Mammary epithelial cell (primary cell): ENCODE data around the gene VIPR2.

Experiments used
- EZH2 ChIP-seq: IDR thresholded peaks from 2 replicates; pipeline ENCODE4 v1.6.1; 2012; ENCODE audit warnings: low read length, inconsistent platforms, borderline replicate concordance
- TF ChIP-seq, protein P1 (sequence below), 2 donors: IDR thresholded peaks in 1 of 2; conservative IDR thresholded peaks in 1 of 2; 2 replicates each; pipeline ENCODE4 v1.5.1; 2011 to 2012; ENCODE audit warnings: inconsistent platforms in 2 of 2, low read length in 2 of 2, mild to moderate bottlenecking in 2 of 2, control low read depth in 1 of 2, low read depth in 1 of 2; ENCODE audit not compliant: insufficient read depth in 1 of 2; ENCODE audit errors: extremely low read depth in 1 of 2

DNA sequence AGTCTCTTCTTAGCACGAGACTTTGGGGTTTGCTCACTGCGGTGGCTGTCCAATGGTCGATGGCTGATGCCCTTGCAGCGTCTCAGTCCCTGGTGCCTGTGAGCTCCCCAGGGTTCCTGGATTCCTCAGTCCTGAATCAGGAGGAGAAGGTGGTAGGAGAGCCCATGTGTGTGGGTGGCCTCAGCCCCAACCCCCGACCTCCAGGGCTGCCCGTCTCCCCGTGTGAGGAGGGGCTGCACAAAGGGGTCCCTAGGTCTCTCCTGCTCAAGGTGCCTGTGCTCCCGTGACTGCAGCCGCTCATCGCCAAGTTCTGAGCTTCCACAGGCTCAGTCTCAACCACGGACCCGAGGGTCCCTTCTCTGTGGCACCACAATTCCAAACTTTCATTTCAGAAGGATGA lies 142.9 kb downstream of the VIPR2 start:
- TF ChIP-seq, protein P1, sequence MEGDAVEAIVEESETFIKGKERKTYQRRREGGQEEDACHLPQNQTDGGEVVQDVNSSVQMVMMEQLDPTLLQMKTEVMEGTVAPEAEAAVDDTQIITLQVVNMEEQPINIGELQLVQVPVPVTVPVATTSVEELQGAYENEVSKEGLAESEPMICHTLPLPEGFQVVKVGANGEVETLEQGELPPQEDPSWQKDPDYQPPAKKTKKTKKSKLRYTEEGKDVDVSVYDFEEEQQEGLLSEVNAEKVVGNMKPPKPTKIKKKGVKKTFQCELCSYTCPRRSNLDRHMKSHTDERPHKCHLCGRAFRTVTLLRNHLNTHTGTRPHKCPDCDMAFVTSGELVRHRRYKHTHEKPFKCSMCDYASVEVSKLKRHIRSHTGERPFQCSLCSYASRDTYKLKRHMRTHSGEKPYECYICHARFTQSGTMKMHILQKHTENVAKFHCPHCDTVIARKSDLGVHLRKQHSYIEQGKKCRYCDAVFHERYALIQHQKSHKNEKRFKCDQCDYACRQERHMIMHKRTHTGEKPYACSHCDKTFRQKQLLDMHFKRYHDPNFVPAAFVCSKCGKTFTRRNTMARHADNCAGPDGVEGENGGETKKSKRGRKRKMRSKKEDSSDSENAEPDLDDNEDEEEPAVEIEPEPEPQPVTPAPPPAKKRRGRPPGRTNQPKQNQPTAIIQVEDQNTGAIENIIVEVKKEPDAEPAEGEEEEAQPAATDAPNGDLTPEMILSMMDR (conservative IDR thresholded peaks at IDR 0.05 in 1 of 2, IDR thresholded peaks at IDR 0.05 in 1 of 2; ENCODE audit: extremely low read depth in 1 of 2, insufficient read depth in 1 of 2, low read depth in 1 of 2, low read length in 2 of 2): no peak
- no peak for TF ChIP-seq EZH2
